ENCODE results near the gene COL18A1.

COL18A1 gene

DNA sequence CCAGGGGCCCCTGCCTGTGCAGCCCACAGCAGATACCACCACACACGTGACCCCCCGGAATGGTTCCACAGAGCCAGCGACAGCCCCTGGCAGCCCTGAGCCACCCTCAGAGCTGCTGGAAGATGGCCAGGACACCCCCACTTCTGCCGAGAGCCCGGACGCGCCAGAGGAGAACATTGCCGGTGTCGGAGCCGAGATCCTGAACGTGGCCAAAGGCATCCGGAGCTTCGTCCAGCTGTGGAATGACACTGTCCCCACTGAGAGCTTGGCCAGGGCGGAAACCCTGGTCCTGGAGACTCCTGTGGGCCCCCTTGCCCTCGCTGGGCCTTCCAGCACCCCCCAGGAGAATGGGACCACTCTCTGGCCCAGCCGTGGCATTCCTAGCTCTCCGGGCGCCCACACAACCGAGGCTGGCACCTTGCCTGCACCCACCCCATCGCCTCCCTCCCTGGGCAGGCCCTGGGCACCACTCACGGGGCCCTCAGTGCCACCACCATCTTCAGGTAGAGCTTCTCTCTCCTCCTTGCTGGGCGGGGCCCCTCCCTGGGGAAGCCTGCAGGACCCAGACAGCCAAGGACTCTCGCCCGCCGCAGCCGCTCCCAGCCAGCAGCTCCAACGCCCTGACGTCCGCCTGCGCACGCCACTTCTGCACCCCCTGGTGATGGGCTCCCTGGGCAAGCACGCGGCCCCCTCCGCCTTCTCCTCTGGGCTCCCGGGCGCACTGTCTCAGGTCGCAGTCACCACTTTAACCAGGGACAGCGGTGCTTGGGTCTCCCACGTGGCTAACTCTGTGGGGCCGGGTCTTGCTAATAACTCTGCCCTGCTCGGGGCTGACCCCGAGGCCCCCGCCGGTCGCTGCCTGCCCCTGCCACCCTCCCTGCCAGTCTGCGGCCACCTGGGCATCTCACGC lies 51.0 kb downstream of the COL18A1 start:
- peak in 2 of 42 donors; percentile 1 to 14 for DNase-seq
- intact Hi-C loops (cut with DNase I): no loop called here

DNA sequence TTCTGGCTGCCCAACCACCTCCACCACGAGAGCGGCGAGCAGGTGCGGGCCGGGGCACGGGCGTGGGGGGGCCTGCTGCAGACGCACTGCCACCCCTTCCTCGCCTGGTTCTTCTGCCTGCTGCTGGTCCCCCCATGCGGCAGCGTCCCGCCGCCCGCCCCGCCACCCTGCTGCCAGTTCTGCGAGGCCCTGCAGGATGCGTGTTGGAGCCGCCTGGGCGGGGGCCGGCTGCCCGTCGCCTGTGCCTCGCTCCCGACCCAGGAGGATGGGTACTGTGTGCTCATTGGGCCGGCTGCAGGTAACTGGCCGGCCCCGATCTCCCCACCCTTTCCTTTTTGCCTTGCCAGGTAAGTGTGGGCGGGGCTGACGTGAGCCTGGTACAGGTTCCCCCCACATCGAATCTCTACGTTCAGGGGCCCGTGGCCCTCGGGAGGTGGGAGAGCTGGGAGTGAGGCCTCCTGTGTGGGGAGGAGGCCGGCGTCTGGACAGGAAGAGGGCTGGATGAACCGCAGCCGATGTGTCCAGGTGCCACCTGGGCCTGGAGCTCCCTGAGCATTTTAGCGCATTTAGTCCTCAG lies 51.7 kb downstream of the COL18A1 start:
- DNase-seq: peak in 1 of 42 donors; percentile 0
- intact Hi-C loops (cut with DNase I): no loop called here

DNA sequence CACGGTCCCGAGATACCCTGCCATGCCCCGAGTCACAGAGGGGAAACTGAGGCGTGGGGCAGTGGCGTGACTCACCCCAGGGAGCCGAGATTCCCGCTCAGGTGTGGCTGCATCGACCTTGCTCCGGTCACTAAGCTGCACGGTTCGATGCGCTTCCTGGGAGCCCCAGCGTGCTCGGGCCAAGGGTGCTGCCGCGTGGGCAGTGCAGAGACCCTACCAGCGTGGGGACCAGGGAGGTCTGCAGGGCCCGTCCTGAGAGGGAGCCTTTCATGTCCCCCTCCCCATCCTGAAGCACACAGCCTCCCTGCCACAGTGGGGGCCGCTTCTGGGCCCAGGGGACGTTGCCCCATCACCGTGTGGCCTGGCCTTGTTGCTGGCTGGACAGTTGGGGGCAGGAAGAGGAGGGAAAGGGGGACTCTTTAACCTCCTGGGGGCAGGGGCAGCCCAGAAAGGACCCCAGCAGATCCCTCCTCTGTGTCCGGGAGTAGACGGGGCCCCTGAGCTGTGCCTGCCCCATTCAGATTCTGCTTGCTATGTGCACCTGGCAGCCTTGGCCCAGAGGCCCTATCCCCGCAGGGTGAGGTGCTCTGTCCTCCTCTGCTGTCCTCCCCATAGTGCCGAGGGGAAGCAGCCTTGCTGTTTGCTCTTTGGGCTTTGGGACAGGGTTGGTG lies 52.3 kb downstream of the COL18A1 start:
- peak in 2 of 42 donors; percentile 0 to 2 for DNase-seq
- intact Hi-C loops (cut with DNase I): no loop called here

DNA sequence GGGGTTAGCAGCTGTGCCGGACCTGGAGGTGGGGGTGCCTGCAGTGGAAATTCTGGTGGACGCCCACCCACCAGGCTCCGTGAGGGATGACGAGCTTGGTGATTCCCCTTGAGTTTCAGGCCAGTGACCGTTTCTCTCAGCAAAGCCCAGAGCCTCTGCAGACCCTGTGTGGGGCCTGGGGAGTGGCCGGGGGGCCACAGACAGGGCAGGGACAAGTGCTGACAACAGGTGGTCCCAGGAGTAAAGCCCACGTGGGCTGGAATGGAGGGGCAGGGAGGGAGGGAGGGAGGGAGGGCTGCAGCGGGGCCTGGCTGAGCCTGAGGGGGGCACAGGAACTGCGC lies 52.8 kb downstream of the COL18A1 start:
- intact Hi-C loops (cut with DNase I): no loop called here
- DNase-seq: no peak

DNA sequence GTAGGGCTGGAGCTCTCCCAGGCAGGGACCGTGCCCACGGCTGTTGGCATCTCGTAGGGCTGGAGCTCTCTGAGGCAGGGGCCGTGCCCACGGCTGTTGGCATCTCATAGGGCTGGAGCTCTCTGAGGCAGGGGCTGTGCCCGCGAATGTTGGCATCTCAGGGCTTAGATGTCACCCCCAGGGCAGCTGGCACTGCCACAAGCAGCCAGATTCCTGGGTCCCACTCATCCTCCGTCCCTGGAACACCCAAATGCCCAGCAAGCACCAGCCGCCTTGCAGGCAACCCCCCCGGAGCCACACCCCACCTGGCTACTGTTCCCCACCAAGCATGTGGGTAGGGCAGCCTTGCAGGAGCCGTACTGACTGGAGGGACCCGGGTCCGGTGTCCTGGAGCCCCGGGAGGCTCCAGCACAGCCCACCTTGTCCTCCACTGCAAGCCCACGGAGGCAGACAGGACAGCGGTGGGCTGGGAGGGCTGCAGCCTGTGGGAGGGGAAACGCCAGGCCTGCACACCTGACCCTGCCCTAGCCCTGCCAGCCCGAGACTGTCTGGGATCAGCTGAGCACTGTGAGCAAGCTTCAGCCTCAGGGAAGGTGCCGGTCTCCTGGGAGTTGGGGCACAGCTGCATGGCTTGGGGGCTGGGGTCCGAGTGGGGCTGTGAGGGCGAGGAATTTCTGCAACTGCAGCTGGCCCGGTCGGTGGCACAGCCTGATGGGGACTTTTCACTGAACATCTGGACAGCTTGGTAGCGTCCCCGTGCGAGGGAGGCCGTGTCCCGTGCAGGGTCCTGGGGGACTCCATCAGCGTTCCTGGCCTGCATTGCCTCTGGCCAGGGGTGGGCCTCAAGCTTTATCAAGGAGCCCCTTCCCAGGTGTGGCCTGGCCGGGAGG lies 53.6 kb downstream of the COL18A1 start:
- peak in 3 of 42 donors; percentile 1 to 2 (median 1) for DNase-seq
- intact Hi-C loops (cut with DNase I): no loop called here

DNA sequence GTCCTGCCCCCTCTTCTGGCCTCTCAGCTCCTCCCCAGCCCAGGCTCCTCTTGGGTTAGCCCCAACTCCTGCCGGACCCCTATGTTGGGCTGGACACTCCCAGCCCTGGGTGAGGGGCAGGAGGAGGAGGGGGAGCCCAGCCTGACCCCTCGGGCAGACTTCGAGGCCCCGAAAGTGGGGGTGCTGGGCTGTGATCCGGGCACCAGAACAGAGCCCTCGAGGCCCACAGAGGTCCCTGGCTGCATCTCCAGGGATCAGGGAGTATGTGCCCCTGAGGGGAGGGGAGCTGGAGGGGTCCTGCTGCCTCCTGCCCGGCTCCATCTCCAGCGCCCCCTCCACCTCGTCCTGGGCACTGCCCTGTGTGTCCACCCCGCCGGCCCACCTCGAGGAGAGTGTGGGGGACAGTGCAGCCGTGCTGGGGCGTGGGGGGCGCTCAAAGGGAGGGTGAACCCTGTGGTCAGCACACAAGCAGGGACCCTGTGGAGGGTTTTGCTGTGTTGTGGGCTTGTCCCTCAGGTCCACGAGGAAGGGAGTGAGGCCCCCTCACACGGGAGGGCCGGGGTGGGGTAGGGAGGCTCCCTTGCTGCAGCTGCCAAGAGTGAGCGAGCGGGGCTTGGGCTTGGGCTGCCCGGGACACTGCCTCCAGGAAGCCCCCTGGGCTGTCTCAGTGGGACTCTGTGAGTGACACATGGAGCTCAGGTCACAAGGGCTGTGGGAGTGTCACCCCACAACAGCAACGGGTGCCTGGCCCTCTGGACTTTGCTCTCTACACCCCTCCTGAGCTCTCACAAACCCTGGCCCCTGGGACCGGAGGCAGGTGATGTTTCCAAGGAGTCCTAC lies 54.4 kb downstream of the COL18A1 start:
- intact Hi-C loops (cut with DNase I): no loop called here

DNA sequence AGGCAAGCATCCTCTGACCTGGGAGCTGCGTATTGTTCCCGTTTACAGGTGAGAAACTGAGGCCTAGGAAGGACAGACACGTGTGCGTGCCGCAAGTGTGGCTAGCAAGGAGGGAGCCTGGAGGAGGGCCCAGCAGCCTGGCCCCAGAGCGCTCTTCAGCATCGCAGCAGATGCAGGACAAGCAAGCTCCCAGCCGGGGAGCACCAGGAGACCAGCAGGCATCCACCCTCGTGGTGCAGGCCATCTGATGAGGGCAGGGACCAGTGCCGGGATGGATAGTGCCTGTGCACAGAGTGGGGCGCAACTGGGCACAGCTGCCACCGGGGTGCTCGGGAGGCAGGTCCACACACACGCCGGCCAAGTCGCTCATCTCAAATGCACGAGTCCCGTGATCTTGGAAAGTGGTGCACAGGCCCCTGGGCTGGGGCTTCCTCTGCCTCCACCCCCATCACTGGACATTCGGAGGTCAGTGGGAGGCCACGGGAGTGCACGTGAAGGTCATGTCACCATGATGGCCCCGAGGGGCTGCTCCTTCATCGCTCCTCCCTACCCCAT lies 55.1 kb downstream of the COL18A1 start:
- DNase-seq: peak in 3 of 42 donors; percentile 1 to 3 (median 3)
- intact Hi-C loops (cut with DNase I): no loop called here

More for the DNA sequence above, 54.4 kb downstream of the COL18A1 start:
- DNase-seq: peak in 3 of 42 donors; percentile 0 to 2 (median 1)

DNA sequence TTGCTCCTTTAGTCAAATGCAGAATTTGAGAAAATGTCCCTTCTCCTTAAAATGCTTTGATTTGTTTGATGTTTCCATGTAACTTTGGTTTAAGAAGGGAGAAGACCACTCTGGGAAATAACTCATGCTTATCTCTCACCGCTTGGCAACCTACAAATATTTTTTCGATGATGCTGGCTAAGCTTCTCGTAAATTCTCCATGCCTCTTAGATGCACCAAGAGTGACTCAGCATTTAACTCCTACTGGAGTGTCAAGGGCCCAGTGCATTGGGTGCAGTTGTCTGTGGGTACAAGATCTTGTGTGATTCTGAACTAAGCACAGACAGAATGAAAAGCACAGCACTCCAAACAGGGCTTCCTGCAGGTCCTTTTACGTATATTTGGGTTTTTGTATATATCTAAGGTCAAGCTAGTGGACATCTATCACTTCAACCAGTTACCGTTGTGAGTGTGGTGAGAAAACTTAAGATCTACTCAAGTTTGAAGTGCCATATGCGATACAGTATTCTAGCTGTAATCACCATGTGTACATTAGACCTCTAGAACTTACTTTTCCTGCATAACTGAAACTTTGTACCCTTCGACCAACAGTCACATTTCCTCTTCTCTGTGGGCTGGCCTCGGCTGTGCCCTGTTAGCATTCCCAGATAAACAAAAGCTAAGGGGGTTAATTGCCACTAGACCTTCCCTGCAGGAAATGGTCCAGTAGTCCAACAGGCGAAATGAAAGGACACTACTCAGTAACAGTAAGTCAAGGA lies 55.8 kb downstream of the COL18A1 start:
- no peak for DNase-seq
- intact Hi-C loops (cut with DNase I): no loop called here

DNA sequence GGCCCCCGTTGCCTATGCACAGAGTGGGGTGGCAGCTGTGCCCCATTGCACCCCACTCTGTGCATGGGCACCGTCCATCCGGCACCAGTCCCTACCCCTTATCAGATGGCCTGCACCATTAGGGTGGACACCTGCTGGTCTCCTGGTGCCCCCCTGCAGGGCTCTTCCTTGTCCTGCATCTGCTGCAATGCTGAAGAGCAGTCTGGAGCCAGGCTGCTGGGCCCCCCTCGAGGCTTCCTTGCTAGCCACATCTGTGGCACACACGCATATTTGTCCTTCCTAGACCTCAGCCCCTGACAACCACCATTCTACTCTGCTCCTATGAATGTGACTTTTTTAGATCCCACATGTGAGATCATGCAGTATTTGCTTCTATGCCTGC lies 56.4 kb downstream of the COL18A1 start:
- intact Hi-C loops (cut with DNase I): no loop called here
- DNase-seq: peak in 1 of 42 donors; percentile 1

DNA sequence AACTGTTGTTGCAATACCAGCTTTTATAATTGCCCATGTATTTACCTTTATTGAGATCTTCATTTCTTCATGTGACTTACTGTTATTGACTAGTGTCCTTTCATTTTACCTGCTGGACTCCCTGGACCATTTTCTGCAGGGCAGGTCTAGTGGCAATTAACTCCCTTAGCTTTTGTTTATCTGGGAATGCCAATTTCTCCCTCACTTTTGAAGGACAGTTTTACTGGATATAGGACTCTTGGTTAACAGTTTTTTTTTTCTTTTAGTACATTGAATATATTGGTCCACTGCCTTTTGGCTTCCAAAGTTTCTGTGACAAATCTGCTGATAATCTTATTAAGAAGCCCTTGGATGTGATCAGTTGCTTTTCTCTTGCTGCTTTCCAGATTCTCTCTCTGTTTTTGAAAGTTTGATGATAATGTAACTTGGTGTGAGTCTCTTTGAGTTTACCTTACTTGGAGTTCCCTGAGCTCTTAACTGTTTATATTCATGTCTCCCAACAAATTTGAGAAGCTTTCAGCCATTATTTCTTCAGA lies 56.9 kb downstream of the COL18A1 start:
- DNase-seq: no peak
- intact Hi-C loops (cut with DNase I): no loop called here

DNA sequence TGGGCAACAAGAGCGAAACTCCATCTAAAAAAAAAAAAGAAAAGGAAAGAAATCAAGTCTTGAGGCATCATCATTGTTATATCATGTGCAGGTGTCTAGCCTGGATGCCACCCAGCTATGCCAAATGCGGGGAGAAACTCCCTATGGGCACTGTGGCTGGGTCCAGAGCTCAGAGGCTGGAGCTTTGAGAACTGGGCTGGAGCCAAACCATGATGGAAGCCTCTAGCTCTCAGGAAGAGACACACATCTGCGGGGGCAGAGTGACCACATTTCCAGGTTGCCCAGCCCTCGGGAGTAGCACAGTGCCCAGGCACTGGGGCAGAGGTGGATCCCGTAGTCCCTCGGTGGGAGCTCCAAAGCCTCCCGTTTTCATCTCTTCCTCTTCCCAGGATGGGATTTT lies 58.9 kb downstream of the COL18A1 start:
- intact Hi-C loops (cut with DNase I): no loop called here
- peak in 1 of 42 donors; percentile 0 for DNase-seq

DNA sequence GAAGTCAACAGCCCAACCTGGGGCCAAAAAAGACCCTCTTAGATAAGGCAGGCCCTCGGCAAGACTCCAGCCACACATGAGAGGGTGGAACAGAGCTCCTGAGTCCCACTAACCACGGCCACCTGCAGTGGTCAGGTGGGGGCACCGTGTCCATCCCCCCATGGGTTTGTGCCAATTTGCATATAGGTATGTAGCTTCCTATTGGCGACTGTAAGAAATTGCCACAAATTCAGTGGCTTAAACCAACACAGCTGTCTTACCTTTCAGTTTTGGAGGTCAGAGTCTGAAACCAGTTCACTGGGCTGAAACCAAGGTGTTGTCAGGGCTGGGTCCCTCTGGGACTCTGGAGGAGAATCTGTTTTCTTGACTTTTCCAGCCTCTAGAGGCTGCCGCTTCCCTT lies 59.3 kb downstream of the COL18A1 start:
- intact Hi-C loops (cut with DNase I): no loop called here
- DNase-seq: no peak

DNA sequence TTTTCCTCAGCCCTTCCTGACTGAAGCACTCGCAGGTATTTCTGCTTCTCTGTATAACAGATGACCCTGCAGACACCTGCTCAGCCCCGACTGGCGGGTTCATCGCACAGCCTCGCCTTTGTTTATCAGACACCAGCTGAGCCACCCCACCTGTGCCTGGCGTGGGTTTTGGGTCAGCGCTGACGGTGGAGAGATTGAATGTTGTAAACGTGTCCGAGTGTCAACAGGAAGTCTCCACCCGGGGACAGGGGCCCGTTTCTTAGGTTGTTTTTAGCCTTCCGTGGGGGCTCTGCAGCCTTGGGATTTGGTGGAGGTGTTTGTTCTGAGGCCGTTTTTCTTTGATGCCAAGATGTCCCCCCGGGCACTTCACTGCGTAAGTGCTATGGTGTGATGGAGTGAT lies 60.1 kb downstream of the COL18A1 start:
- peak in 1 of 42 donors; percentile 0 for DNase-seq
- intact Hi-C loops (cut with DNase I): no loop called here

DNA sequence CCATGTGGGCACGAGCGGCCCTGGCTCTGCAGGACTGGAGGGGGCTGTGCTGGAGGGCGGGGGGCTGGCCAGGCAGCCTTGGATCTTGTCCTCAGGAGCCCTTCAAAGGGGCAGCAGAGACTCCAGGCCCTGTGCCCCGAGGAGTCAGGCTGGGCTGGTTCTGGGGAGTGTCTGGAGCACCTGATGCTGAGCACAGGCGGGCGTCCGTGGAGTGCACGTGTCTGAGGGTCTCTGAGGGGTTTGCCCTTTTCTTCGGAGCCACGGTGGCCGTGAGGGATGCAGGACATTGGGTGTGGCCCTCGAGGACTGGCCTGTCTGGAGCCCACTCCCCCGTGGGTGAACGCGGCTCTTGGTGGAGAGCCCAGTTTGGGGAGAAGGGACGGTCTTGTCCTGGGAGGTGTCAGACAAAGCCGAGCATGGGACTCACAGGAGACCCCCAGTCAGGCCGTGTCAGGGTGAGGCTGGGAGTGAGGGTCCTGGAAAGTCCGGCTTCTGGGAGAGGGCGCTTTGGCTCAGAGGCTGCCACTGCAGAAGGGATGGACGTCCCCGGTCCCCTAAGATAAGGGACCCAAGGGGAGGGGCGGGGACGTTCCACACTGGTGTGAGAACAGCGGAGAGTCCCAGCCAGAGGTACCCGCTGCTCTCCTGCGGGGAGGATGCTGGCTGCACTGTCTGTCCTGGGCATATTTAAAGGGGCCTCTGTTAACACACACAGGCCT lies 60.8 kb downstream of the COL18A1 start:
- peak in 1 of 42 donors; percentile 1 for DNase-seq
- intact Hi-C loops (cut with DNase I): no loop called here

DNA sequence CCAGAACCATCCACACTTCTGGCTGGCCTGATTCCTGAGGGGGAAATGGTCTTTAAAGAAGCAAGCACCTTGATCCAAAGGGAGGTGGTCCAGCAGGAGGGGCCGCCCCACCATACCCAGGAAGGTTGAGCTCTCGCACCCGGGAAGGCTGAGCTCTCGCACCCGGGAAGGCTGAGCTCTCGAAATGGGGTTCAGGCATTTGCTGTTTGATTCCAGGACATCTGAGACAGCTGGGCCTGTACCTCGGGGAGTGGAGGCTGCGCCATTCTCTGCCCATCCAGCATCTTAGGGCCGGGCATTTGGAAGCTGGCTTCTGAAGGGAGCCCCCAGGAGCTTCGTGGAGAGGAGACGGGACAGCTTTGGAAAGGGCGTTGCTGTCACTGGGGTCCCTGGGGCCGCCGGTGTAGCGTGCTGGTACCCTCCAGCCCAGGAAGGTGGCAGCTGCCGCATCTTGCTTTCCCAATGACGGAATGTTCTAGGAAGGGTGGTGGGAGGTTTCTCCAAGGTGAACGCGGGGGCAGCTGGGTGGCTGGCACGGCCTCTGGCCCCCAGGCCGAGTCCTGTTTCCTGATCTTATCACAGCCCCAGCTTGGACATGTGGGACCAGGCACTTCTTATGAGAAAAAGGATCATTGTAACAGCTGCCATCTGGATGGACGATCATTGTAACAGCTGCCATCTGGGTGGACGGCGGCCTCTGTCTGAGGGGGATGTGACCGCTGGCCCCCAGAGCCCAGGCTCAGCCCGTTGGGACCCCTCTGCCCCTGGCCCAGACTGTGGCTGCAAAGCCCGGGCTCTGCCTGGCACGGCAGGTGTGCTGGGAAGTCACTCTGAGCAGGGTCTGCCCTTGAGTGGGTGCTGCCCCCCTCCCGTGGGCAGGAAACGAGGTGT lies 61.6 kb downstream of the COL18A1 start:
- intact Hi-C loops (cut with DNase I): no loop called here
- DNase-seq: peak in 3 of 42 donors; percentile 1 to 63 (median 47)

All from head of caudate nucleus (tissue), 42 donors.